ENCODE data around the gene NDUFAF3.
"Not testable (repeated sequence)": the region's sequence is repeated elsewhere in the genome, so short reads cannot be mapped to it uniquely, and the experiment has no call there.

Gene NDUFAF3

GRCh38 chr3:48999085-48999858 is 22.6 kb upstream of the NDUFAF3 start:
- DNase-seq (ENCODE audit: low spot score), result no peak

DNA sequence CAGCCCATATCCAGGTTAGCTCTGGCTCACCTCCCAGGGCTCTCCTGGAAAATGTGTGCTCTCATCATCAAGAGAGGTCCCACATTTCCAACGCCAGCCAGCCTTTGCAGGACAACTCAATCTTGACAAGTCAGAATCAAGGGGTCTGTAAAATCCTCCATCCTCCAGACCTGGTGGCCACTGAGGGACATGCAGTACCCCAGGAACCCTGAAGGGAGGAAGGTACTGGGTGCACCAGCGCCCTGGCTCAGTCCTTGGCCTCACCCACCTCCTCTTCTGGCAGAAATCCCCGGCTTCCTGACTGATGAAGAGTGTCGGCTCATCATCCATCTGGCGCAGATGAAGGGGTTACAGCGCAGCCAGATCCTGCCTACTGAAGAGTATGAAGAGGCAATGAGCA is 20.8 kb upstream of the NDUFAF3 start:
- DNase-seq (ENCODE audit: low spot score), result no peak

- no peak for DNase-seq (ENCODE audit: low spot score)
Measured at GRCh38 chr3:49004352-49005302, 17.3 kb upstream of the NDUFAF3 start.

- DNase-seq (ENCODE audit: low spot score), result no peak
Measured at GRCh38 chr3:49005303-49005680, 16.6 kb upstream of the NDUFAF3 start.

- DNase-seq (ENCODE audit: low spot score), result no peak
Measured at GRCh38 chr3:49005998-49006397, 15.9 kb upstream of the NDUFAF3 start.

- peak; percentile 60 for DNase-seq (ENCODE audit: low spot score)
Measured at GRCh38 chr3:49006408-49007067, 15.4 kb upstream of the NDUFAF3 start.

DNA sequence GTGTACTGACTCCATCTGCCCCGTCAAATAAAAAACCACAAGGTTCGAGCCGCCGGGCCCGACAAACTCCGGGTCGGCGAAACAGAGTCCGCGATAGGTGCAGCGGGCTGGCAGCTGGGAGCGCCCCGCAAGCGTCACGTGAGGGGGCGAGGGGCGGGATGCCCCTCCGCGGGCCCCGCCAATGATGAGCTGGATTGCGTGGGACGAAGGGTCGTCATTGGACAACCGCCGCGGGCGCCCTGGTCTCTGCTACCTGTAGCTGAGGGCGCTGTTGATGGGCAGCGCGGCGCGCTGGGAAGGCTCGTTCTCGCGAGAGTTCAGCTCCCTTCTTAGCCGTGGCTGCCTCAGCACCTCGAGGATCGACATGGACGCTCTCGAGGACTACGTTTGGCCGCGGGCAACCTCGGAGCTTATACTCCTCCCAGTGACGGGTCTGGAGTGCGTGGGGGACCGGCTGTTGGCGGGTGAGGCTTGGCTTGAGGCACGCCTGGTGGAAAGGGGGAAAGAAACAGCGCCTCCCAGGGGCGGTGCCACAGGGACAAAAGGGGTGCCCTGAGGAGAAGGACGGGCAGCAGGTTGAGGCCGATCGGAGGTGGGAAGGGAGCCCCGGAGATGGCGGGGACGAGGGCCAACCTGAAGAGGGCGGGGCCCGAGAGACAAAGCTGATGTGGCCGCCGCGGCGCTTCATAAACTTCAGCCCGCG is 14.7 kb upstream of the NDUFAF3 start, which contains the start of gene WDR6:
WDR6 (plus strand) TSS at position 324 of the 703 bp plus-strand sequence; CDS start at position 365, 41 bp downstream.
- DNase-seq (ENCODE audit: low spot score), result peak; percentile 97

DNA sequence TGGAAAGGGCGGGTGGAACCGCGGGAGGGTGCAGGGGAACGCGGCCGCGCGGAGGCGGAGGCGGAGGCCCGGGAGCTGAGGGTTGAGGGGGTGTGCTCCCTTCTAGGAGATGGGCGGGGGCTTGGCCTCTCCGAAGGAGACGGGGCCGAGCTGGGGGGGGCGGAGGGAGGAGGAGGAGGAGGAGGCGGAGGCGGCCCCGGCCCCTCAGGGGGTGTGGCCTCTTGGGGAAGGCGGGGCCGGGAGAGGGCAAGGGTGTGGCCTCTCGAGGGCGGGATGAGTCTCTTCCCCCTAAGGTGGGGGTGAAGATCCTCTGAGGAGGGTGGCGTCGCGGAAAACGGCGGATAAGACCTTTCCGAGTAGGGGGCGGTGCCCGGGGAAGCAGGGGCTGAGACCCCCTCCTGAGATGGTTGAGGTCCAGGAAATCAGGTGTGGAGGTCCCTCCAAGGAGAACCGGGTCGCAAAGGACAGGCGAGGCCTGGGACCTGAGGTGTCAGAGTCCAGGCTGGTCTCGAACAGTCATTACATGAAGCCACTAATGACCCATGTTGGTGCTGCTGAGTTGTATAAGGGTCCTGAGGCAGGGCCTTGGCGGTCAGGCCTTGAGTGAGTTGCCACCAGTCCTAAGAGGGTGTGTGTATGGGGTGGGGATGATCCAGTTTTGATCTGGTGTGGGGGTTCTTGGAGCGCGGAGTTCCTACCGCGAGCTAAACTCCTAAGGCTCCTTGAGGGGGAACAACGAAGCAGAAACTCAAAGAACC is 14.0 kb upstream of the NDUFAF3 start:
- peak; percentile 84 for DNase-seq (ENCODE audit: low spot score)

- DNase-seq (ENCODE audit: low spot score), result not testable (repeated sequence)
Measured at GRCh38 chr3:49008627-49009026, 13.3 kb upstream of the NDUFAF3 start.

DNA sequence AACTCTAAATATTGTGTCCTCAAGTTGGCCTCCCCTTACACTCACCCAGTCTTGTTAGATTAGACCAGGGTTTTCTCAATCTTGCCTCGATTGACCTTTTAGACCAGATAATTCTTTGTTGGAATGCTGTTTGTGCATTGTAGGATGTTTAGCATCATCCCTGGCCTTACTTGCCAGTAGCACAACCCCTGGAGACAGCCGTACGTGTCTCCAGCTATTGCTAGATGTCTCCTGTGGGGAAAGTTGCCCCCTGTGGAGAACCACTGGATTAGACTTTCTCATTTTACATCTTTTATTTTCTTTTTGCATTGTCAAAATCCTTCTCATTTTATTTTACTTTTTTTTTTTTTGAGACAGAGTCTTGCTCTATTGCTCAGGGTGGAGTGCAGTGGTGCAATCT is 12.5 kb upstream of the NDUFAF3 start:
- no peak for DNase-seq (ENCODE audit: low spot score)

DNA sequence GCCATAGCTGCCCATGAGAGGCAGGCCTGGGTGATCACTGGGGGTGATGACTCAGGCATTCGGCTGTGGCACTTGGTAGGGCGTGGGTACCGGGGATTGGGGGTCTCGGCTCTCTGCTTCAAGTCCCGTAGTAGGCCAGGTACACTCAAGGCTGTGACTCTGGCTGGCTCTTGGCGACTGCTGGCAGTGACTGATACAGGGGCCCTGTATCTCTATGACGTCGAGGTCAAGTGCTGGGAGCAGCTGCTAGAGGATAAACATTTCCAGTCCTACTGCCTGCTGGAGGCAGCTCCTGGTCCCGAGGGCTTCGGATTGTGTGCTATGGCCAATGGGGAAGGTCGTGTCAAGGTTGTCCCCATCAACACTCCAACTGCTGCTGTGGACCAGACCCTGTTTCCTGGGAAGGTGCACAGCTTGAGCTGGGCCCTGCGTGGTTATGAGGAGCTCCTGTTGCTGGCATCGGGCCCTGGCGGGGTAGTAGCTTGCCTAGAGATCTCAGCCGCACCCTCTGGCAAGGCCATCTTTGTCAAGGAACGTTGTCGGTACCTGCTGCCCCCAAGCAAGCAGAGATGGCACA is 9.4 kb upstream of the NDUFAF3 start:
- DNase-seq (ENCODE audit: low spot score), result no peak

GRCh38 chr3:49013113-49013737 is 8.7 kb upstream of the NDUFAF3 start:
- no peak for DNase-seq (ENCODE audit: low spot score)

GRCh38 chr3:49013738-49014660 is 7.9 kb upstream of the NDUFAF3 start:
- DNase-seq (ENCODE audit: low spot score), result no peak

DNA sequence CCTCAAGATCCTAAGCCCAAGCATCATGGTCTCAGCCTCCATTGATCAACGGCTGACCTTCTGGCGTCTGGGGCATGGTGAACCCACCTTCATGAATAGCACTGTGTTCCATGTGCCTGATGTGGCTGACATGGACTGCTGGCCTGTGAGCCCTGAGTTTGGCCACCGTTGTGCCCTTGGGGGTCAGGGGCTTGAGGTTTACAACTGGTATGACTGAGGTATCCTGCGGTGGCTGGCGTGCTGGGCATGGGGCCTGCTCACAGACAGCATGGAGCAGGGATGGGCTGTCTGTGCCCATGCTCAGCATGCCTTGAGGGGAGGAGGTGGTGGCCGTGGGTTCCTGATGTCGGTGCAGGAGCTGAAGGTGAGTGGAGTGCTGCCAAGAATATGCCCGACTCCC is 6.8 kb upstream of the NDUFAF3 start:
- no peak for DNase-seq (ENCODE audit: low spot score)

- DNase-seq (ENCODE audit: low spot score), result no peak
Measured at GRCh38 chr3:49015765-49016164, 6.2 kb upstream of the NDUFAF3 start.

DNA sequence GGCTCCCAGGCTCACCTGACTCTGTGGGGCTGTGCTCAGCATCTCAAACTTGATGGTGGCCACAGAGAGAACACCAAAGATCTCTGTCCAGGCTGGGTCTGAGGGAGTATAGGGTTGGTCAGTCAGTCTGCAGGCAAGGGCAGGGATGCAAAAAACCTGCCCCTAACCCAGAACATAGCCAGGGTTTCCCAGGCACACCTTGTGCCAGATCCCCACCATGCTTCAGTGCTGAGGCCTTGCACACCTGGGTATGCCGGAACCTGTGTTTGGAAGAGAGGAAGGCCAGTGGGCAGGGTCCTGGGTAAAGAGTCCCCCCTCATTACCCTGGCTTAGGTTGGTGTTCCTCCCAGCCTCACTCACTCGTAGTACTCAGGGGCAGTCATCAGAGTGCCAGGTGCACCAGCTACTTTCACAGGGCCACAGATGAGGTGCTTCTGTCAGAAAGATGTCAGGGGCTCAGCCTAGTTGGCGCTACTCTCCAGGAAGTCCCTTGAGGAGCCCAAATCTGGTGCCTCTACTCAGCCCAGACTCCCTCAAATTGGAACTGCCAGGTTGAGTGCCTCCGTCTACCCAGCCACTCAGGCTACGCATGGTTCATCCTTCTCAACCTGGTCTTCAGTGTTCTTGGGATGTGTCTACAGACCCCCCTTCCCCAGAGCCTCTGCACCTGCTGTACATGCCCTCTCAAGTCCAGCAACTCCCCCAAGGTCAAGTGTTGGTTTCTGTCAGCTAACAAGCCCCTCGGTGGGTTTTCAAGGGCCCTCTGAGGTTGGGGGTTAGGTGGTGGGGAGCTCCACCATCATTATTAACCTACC is 5.3 kb upstream of the NDUFAF3 start:
- DNase-seq (ENCODE audit: low spot score), result no peak

DNA sequence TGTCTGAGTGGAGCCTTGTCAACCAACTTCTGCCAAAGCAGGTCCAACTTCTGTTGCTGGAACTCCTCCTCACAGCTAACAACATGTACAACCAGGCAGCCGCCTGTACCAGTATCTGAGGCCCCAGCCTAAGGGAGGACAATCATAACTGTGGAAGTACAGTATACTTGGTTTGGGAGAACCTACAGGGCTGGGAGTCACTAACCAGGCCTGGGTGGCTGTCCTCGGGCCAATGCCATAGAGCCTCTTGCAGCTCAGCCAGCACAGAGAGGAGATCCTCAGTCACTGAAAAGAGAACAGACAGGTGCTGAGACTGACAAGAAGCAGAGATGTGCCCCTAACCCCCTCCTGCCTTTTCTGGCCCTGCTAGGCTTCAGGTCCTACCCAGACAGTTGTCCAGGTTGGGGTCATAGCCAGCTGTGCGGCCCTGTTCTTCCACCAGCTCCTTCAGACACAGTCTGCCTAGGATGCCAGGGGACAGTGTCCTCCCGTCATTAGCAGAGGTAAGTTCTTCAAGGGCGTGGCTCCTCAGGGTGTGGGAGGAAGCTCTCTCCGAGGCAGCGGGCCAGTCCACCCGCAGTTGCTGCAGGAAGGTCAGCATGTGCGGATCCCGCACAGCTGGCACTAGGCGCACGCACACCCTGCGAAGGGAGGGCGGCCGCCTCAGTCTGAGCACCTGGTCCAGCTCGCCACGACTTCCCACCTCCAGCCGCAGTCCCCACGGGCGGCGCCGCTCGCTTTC is 4.5 kb upstream of the NDUFAF3 start:
- DNase-seq (ENCODE audit: low spot score), result no peak

All from Ammon's horn (tissue), 1 donor.